ENCODE results near the gene ELK1.
"Not testable (repeated sequence)": the region's sequence is repeated elsewhere in the genome, so short reads cannot be mapped to it uniquely, and the experiment has no call there.

DNA sequence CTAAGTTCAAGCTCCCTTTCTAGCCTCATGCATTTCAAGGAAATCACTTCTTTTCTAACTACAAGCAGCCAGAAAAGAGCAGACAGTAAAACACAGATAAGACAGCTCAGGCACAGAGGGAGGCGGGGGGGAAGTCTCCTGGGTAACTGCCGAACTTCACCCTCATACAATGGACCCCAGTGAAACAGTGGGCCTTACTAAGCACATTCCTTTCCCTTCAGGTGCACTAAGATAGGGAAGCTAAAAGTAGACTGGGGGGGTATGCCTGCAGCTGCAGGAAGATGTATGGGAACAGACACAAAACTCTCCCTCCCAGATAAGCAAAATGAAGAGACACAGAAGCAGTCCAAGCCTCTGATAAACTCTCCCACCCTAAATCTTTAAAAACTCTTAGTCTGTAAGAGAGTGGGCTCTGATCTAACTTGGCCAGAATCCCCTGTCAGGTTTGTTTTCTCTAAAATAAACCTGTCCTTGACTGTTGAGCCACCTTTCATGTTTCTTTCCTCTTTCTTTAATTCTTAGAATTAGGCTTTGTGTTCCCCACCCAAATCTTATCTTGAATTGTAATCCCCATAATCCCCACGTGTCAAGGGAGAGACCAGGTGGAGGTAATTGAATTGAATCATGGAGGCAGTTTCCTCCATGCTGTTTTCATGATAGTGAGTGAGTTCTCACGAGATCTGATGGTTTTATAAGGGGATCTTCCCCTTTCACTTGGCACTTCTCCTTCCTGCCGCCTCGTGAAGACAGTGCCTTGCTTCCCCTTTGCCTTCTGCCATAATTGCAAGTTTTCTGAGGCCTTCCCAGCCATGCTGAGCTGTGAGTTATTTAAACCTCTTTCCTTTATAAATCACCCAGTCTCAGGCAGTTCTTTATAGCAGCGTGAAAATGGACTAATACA, 25.8 kb upstream of the ELK1 start:
- TF ChIP-seq, protein P1, sequence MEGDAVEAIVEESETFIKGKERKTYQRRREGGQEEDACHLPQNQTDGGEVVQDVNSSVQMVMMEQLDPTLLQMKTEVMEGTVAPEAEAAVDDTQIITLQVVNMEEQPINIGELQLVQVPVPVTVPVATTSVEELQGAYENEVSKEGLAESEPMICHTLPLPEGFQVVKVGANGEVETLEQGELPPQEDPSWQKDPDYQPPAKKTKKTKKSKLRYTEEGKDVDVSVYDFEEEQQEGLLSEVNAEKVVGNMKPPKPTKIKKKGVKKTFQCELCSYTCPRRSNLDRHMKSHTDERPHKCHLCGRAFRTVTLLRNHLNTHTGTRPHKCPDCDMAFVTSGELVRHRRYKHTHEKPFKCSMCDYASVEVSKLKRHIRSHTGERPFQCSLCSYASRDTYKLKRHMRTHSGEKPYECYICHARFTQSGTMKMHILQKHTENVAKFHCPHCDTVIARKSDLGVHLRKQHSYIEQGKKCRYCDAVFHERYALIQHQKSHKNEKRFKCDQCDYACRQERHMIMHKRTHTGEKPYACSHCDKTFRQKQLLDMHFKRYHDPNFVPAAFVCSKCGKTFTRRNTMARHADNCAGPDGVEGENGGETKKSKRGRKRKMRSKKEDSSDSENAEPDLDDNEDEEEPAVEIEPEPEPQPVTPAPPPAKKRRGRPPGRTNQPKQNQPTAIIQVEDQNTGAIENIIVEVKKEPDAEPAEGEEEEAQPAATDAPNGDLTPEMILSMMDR (IDR thresholded peaks at IDR 0.05): not testable (repeated sequence)
- not testable (repeated sequence) for TF ChIP-seq POLR2A (IDR thresholded peaks at IDR 0.05)

Measured in thyroid gland (tissue), 4 donors.